ENCODE results near the gene FEM1C. TPM values are rescaled to one million over a fixed set of nuclear protein-coding genes. Genes with fewer than 3 reads are reported as not detected.
A peak's percentile ranks its signal among the peaks of the same experiment; 100 is the strongest.

The FEM1C gene
- total RNA-seq, 1 donor from 2014 or later = 11.8 TPM

DNA sequence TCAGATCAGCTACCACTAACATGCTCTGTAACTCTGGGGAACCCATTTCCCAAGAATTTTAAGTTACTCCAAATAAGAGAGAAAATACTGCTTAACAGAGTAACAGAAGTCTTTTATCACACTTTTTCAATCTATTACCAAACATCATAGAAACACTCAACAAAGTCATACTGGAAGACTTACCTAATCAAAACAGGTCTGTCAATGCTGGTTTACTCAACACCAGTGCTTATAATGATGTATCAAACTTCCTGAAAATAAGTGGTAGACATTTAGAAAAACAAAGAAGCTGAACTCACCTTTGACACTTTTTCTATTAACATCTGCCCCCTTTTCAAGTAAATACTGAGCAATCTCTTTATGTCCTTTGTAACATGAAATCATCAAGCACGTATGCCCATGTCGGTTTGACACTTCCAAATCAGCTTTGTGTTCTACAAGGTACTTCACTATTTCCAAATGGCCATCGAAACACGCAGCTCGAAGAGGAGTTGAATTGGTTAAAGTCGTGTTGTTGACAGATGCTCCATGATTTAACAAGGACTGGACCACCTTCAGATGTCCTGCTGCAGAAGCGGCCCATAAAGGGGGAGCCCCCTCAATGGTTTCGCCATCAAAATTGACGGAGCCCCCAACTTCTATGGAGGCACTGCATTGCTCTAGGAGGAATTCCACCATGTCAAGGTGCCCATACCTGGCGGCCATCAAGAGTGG is 1.8 kb downstream of the FEM1C start:
- peaks cover 4% of the 10 kb centered on the region for H3K36me3 ChIP-seq (ENCODE audit: control insufficient read depth, insufficient read depth, low read length)
- TF ChIP-seq, protein P1, sequence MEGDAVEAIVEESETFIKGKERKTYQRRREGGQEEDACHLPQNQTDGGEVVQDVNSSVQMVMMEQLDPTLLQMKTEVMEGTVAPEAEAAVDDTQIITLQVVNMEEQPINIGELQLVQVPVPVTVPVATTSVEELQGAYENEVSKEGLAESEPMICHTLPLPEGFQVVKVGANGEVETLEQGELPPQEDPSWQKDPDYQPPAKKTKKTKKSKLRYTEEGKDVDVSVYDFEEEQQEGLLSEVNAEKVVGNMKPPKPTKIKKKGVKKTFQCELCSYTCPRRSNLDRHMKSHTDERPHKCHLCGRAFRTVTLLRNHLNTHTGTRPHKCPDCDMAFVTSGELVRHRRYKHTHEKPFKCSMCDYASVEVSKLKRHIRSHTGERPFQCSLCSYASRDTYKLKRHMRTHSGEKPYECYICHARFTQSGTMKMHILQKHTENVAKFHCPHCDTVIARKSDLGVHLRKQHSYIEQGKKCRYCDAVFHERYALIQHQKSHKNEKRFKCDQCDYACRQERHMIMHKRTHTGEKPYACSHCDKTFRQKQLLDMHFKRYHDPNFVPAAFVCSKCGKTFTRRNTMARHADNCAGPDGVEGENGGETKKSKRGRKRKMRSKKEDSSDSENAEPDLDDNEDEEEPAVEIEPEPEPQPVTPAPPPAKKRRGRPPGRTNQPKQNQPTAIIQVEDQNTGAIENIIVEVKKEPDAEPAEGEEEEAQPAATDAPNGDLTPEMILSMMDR (IDR thresholded peaks at IDR 0.05; ENCODE audit: insufficient read depth, low read length, severe bottlenecking) = no peak
- no peaks in the 10 kb centered on the region for H3K27me3 ChIP-seq (ENCODE audit: control insufficient read depth, insufficient read depth, low read length)
- H3K4me3 ChIP-seq (ENCODE audit: low read depth, low read length) = peak overlapping the region; percentile 70
- DNase-seq (ENCODE audit: low read depth) = peak; percentile 49
- peak; percentile 40 for FAIRE-seq

DNA sequence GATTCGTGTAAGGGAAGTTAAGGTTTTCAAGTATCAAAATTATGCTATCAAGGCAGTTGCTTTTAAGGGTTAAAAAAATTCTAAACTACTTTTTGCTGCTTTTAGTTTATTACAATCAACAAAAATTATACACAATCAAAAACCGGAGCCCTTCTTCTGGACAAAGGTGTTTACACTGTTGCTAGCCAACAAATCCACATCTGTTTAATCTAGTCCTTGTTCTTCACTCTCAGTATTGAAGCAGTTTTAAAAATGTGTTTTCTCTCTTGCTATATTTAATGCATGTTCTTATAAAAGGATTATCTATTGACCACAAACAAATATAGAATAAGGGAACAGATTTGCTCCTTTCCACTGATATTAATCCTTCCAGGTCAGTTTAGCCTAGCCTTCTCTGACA is 2.5 kb downstream of the FEM1C start:
- Histone ChIP-seq H3K4me3 (ENCODE audit: low read depth, low read length) (peak overlapping the region; percentile 70), H3K36me3 (ENCODE audit: control insufficient read depth, insufficient read depth, low read length) (peaks cover 4% of the 10 kb centered on the region), H3K27me3 (ENCODE audit: control insufficient read depth, insufficient read depth, low read length) (no peaks in the 10 kb centered on the region)
- no peak for FAIRE-seq
- TF ChIP-seq, protein P1 (IDR thresholded peaks at IDR 0.05; ENCODE audit: insufficient read depth, low read length, severe bottlenecking) = no peak
- peak; percentile 15 for DNase-seq (ENCODE audit: low read depth)

DNA sequence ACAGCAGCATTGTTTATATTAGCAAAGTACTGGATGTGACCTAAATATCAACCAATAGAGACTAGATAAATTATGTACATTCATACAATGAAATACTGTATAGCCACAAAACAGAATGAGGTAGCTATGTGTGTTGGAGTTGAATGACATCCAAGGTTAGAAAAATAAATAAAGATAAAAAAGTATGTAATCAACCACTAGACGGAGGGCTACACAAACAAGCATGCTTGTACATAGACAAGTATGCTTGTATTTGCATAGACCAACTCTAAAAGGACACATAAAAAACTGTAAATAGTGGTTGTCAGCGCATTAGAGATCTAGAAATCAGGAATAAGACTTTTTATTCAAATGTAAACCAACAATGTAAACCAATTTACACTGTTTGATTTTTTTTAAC is 3.0 kb downstream of the FEM1C start:
- FAIRE-seq = no peak
- DNase-seq (ENCODE audit: low read depth) = peak; percentile 6
- Histone ChIP-seq H3K36me3 (ENCODE audit: control insufficient read depth, insufficient read depth, low read length) (peaks cover 4% of the 10 kb centered on the region), H3K4me3 (ENCODE audit: low read depth, low read length) (peak overlapping the region; percentile 70), H3K27me3 (ENCODE audit: control insufficient read depth, insufficient read depth, low read length) (no peaks in the 10 kb centered on the region)
- TF ChIP-seq, protein P1 (IDR thresholded peaks at IDR 0.05; ENCODE audit: insufficient read depth, low read length, severe bottlenecking) = no peak

DNA sequence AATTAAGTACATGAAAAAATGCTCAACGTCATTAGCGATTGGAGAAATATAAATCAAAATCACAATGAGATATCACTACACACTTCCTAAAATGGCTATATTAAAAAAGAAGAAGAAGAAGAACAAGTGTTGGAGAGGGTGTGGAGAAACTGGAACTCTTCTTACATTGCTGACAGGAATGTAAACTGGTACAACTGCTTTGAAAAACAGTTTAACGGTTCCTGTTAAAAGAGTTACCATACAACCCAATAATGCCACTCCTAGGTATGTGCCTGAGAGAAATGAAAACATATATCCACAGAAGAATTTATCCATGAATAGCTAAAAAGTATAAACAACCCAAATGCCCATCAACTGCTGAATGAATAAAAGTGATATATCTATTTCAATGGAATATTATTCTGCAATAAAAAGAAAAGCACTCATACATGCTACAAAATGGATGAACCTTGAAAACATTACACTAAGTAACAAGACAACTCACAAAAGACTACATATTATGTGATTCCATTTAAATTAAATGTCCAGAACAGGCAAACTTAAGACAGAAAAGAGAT is 9.0 kb downstream of the FEM1C start:
- no peak for DNase-seq (ENCODE audit: low read depth)
- H3K36me3 ChIP-seq (ENCODE audit: control insufficient read depth, insufficient read depth, low read length) = peaks cover 3% of the 10 kb centered on the region
- H3K27me3 ChIP-seq (ENCODE audit: control insufficient read depth, insufficient read depth, low read length) = no peaks in the 10 kb centered on the region
- TF ChIP-seq, protein P1 (IDR thresholded peaks at IDR 0.05; ENCODE audit: insufficient read depth, low read length, severe bottlenecking) = no peak
- no peak overlapping the region for H3K4me3 ChIP-seq (ENCODE audit: low read depth, low read length)
- FAIRE-seq = no peak

DNA sequence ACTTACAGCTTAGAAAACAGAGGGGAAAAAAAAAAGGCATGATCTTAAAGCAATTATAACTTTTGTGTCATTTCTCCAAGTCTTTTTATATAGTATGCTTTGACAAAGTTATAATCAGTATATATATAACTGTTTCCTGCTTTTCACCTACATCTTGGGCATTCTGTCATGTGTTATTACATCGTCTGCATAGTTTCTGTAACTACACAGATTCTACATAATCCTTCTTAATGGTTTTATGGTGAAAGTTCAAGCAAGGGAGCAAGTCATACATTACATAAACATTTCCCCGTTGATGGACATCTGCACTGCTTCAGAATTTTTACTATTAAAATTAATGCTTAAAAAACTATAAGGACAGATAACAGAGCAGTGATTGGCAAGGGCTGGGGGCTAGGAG is 12.1 kb downstream of the FEM1C start:
- Histone ChIP-seq H3K36me3 (ENCODE audit: control insufficient read depth, insufficient read depth, low read length) (no peaks in the 10 kb centered on the region), H3K4me3 (ENCODE audit: low read depth, low read length) (no peak overlapping the region), H3K27me3 (ENCODE audit: control insufficient read depth, insufficient read depth, low read length) (no peaks in the 10 kb centered on the region)
- FAIRE-seq = no peak
- TF ChIP-seq, protein P1 (IDR thresholded peaks at IDR 0.05; ENCODE audit: insufficient read depth, low read length, severe bottlenecking) = no peak
- DNase-seq (ENCODE audit: low read depth) = peak; percentile 6

Data from bronchial epithelial cell (primary cell).